HG02759 (cell line): ENCODE results near the gene MRPL16.
A peak's percentile ranks its signal among the peaks of the same experiment; 100 is the strongest.
"Not testable (repeated sequence)": the region's sequence is repeated elsewhere in the genome, so short reads cannot be mapped to it uniquely, and the experiment has no call there.

Source experiments
- ATAC-seq: cut with Tn5 transposase; IDR thresholded peaks from one replicate; pipeline ENCODE4 v1.9.1; 2021; ENCODE audit warnings: mild to moderate bottlenecking, moderate library complexity; ENCODE audit not compliant: unreplicated experiment

MRPL16 gene

GRCh38 chr11:59810189-59810910, at the start of gene MRPL16:
Gene MRPL16 (minus strand): TSS chr11:59810778. CDS start chr11:59810658, 120 bp downstream.
- peak; percentile 97 for ATAC-seq

GRCh38 chr11:59859673-59860072, 49.1 kb upstream of the MRPL16 start:
- no peak for ATAC-seq

- no peak for ATAC-seq
Measured at GRCh38 chr11:59857439-59858434, 47.2 kb upstream of the MRPL16 start.

- no peak for ATAC-seq
Measured at GRCh38 chr11:59854871-59855270, 44.3 kb upstream of the MRPL16 start.

- ATAC-seq = not testable (repeated sequence)
Measured at GRCh38 chr11:59851416-59851815, 40.8 kb upstream of the MRPL16 start.

GRCh38 chr11:59849551-59849950, 39.0 kb upstream of the MRPL16 start:
- not testable (repeated sequence) for ATAC-seq

GRCh38 chr11:59849129-59849528, 38.6 kb upstream of the MRPL16 start:
- ATAC-seq = no peak

- ATAC-seq = not testable (repeated sequence)
Measured at GRCh38 chr11:59848439-59848838, 37.9 kb upstream of the MRPL16 start.

- ATAC-seq = no peak
Measured at GRCh38 chr11:59847626-59848025, 37.0 kb upstream of the MRPL16 start.

- ATAC-seq = no peak
Measured at GRCh38 chr11:59846556-59846955, 36.0 kb upstream of the MRPL16 start.

GRCh38 chr11:59845399-59845798, 34.8 kb upstream of the MRPL16 start, which contains the start of gene CBLIF:
Gene CBLIF (minus strand): TSS chr11:59845499. CDS start chr11:59845453, 46 bp downstream.
- ATAC-seq = no peak

- no peak for ATAC-seq
Measured at GRCh38 chr11:59842316-59842715, 31.7 kb upstream of the MRPL16 start.

- peak; percentile 66 for ATAC-seq
Measured at GRCh38 chr11:59841514-59841913, 30.9 kb upstream of the MRPL16 start.

- ATAC-seq = no peak
Measured at GRCh38 chr11:59839615-59840014, 29.0 kb upstream of the MRPL16 start.

GRCh38 chr11:59833602-59834001, 23.0 kb upstream of the MRPL16 start:
- no peak for ATAC-seq

GRCh38 chr11:59829358-59829757, 18.8 kb upstream of the MRPL16 start:
- ATAC-seq = no peak

- peak; percentile 84 for ATAC-seq
Measured at GRCh38 chr11:59822989-59823566, 12.5 kb upstream of the MRPL16 start.

- ATAC-seq = no peak
Measured at GRCh38 chr11:59818572-59818971, 8.0 kb upstream of the MRPL16 start.

- not testable (repeated sequence) for ATAC-seq
Measured at GRCh38 chr11:59816434-59816833, 5.9 kb upstream of the MRPL16 start.

- ATAC-seq = no peak
Measured at GRCh38 chr11:59815754-59816153, 5.2 kb upstream of the MRPL16 start.

- ATAC-seq = no peak
Measured at GRCh38 chr11:59814021-59814420, 3.4 kb upstream of the MRPL16 start.
